HG02885 (cell line): Measurements from ENCODE around the gene DOCK11.
"Not testable (repeated sequence)": the region's sequence is repeated elsewhere in the genome, so short reads cannot be mapped to it uniquely, and the experiment has no call there.

ENCODE experiments used
- ATAC-seq: cut with Tn5 transposase; IDR thresholded peaks from one replicate; pipeline ENCODE4 v1.9.1; 2021; ENCODE audit warnings: mild to moderate bottlenecking; ENCODE audit not compliant: unreplicated experiment, poor library complexity

The DOCK11 gene

GRCh38 chrX:118565853-118566252 lies 70.2 kb downstream of the DOCK11 start:
- ATAC-seq = no peak

- ATAC-seq = no peak
Observed at GRCh38 chrX:118566359-118566758, 70.7 kb downstream of the DOCK11 start.

- no peak for ATAC-seq
Observed at GRCh38 chrX:118569676-118570075, 74.1 kb downstream of the DOCK11 start.

GRCh38 chrX:118570209-118570608 lies 74.6 kb downstream of the DOCK11 start:
- no peak for ATAC-seq

- no peak for ATAC-seq
Observed at GRCh38 chrX:118571836-118572235, 76.2 kb downstream of the DOCK11 start.

GRCh38 chrX:118574666-118575065 lies 79.1 kb downstream of the DOCK11 start:
- no peak for ATAC-seq

- ATAC-seq = no peak
Observed at GRCh38 chrX:118577041-118577440, 81.4 kb downstream of the DOCK11 start.

- no peak for ATAC-seq
Observed at GRCh38 chrX:118579417-118579816, 83.8 kb downstream of the DOCK11 start.

- ATAC-seq = not testable (repeated sequence)
Observed at GRCh38 chrX:118582926-118583325, 87.3 kb downstream of the DOCK11 start.

- ATAC-seq = no peak
Observed at GRCh38 chrX:118583781-118584180, 88.2 kb downstream of the DOCK11 start.

GRCh38 chrX:118585296-118585695 lies 89.7 kb downstream of the DOCK11 start:
- ATAC-seq = no peak

GRCh38 chrX:118586206-118586605 lies 90.6 kb downstream of the DOCK11 start:
- ATAC-seq = not testable (repeated sequence)

GRCh38 chrX:118588715-118589114 lies 93.1 kb downstream of the DOCK11 start:
- ATAC-seq = no peak

GRCh38 chrX:118589227-118589626 lies 93.6 kb downstream of the DOCK11 start:
- ATAC-seq = no peak

GRCh38 chrX:118593407-118593806 lies 97.8 kb downstream of the DOCK11 start:
- ATAC-seq = no peak

- ATAC-seq = no peak
Observed at GRCh38 chrX:118594697-118595420, 99.2 kb downstream of the DOCK11 start.

- ATAC-seq = no peak
Observed at GRCh38 chrX:118595501-118596042, 100.0 kb downstream of the DOCK11 start.

- ATAC-seq = no peak
Observed at GRCh38 chrX:118596390-118596789, 100.8 kb downstream of the DOCK11 start.

GRCh38 chrX:118603981-118604380 lies 108.4 kb downstream of the DOCK11 start:
- ATAC-seq = peak; percentile 51

- ATAC-seq = no peak
Observed at GRCh38 chrX:118612290-118612689, 116.7 kb downstream of the DOCK11 start.

- ATAC-seq = peak; percentile 61
Observed at GRCh38 chrX:118614150-118614549, 118.5 kb downstream of the DOCK11 start.

GRCh38 chrX:118615141-118615540 lies 119.5 kb downstream of the DOCK11 start:
- no peak for ATAC-seq
